Stimulated activated CD8-positive, alpha-beta memory T cell treated with anti-CD3 and anti-CD28 coated beads, Interleukin-12 subunit alpha, Interleukin-12 subunit beta, amount 100 ng/mL, for 24 hours (primary cell): ENCODE data around the gene SOWAHD.
"Not testable (repeated sequence)": the region's sequence is repeated elsewhere in the genome, so short reads cannot be mapped to it uniquely, and the experiment has no call there.

ENCODE experiments used
- DNase-seq: peaks from one replicate; pipeline ENCODE4 v3.0.0-alpha.2; 2020; ENCODE audit errors: extremely low read depth

Gene SOWAHD

GRCh38 chrX:119758731-119759247 is 401 bp downstream of the SOWAHD start:
- DNase-seq, result no peak

DNA sequence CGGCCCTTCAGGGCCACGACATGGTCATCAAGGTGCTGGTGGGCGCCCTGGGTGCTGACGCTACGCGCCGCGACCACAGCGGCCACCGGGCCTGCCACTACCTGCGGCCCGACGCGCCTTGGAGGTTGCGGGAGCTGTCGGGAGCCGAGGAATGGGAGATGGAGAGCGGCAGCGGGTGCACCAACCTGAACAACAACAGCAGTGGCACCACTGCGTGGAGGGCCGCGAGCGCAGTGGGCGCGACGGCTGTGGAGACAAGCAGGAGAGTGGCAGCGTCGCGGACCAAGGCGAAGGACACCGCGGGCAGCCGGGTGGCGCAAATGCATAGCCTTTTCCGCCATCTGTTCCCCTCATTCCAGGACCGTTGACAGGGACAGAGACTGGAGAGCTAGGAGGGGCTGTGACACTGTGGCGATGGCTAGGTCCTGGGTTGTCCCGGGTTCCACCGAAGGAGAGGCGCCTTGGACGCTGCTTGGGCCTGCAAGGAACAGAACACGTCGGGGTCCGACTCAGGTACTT is 919 bp downstream of the SOWAHD start:
- no peak for DNase-seq

DNA sequence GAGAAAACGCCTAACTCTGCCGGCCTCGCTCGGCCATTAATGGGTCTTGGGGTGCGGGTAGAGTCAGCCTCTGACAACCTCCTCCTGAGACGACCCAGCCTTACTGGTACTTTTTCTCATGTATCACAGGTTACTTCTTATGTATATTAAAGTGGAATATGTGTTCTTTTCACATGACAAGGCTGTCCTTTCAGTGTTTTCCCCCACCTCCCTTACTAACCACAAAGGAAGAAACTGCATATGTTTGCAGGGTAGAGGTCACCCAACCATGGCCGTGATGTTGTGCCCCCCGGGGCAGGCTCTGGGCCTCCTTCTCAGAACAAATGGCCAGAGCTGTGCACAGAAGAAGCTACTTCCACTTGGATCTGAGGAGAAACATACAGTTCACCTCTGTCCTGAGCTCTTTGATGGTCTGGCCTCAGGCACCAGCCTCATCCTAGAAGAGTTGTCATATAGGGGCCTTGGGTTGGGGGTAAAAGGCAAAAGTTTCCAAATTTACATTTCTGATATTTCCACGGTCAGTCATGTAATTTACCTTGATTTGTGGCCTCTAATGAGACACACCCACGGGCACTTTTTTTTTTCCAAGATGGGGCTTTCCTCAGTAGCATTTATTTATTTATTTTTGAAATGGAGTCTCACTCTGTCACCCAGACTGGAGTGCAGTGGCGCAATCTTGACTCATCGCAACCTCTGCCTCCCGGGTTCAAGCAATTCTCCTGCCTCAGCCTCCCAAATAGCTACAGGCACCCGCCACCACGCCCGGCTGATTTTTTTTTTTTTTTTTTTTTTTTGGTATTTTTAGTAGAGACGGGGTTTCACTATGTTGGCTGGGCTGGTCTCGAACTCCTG is 1.9 kb downstream of the SOWAHD start:
- no peak for DNase-seq

- DNase-seq, result no peak
Measured at GRCh38 chrX:119762718-119763117, 4.3 kb downstream of the SOWAHD start.

GRCh38 chrX:119763181-119763580 is 4.8 kb downstream of the SOWAHD start:
- DNase-seq, result no peak

DNA sequence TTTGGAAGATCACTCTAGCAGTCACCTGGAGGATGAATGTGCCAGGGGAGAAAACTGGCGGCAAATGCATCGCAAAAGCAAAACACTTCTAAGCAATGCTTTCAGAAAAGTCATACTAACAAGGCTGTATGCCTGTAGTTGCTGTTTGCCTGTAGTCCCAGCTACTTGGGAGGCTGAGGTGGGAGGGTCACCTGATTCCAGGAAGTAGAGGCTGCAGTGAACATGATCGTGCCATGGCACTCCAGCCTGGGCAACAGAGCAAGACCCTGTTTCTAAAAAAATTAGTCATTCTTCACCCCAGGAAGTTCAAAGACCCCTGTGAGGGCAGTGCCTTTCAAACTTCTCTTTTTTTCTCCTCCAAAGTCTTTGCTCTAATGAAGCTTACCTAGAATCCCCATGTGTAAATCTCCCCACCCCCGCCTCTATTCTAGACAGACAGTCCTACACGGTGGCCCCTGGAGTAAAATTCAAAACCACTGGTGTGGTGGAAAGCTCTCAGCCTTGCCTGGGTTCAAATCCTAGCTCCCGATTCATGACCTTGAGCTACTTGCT is 5.5 kb downstream of the SOWAHD start:
- no peak for DNase-seq

- DNase-seq, result not testable (repeated sequence)
Measured at GRCh38 chrX:119768436-119768835, 10.0 kb downstream of the SOWAHD start.

GRCh38 chrX:119769388-119769787 is 11.0 kb downstream of the SOWAHD start:
- not testable (repeated sequence) for DNase-seq

- no peak for DNase-seq
Measured at GRCh38 chrX:119775517-119776238, 17.3 kb downstream of the SOWAHD start.

DNA sequence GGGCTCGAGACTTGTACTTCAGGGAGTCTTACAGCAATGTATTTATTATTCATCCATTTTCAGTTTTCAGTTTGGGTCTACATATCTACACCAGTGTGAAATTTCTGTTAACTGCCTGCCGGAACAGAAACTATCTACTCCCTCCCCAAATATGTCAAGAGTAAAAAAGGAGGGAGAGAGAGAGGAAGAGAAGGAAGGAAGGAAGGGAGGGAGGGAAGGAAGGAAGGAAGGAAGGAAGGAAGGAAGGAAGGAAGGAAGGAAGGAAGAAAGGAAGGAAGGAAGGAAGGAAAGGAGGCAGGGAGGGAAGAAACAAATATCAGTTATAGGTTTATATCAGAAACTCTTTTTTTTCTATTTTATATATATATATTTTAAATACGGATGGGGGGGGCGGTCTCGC is 20.4 kb downstream of the SOWAHD start:
- no peak for DNase-seq

GRCh38 chrX:119783026-119783425 is 24.6 kb downstream of the SOWAHD start:
- no peak for DNase-seq

GRCh38 chrX:119784747-119785446 is 26.5 kb downstream of the SOWAHD start:
- DNase-seq, result no peak

DNA sequence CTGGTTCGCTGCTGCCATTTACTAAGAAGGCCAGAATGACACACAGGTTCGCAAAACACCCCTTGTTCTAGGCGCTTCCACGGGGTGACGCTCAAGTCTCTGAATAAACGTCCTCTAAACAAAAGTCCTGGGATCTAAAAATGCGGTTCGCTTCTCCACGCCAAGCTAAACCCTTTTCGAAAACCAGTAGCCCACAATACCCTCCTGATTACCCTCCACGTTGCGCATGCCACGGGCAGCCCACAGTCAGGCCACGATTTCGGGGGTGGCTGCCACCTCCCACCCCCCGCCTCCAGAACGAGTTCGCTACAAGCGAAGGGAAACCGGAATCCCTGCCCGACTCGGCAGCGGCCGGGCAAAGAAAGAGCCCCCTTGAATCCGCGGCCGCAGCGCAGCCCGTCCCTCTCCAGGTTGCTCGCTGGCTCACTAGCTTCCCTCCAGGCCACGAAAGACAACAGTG is 32.6 kb downstream of the SOWAHD start:
- DNase-seq, result peak; percentile 3

DNA sequence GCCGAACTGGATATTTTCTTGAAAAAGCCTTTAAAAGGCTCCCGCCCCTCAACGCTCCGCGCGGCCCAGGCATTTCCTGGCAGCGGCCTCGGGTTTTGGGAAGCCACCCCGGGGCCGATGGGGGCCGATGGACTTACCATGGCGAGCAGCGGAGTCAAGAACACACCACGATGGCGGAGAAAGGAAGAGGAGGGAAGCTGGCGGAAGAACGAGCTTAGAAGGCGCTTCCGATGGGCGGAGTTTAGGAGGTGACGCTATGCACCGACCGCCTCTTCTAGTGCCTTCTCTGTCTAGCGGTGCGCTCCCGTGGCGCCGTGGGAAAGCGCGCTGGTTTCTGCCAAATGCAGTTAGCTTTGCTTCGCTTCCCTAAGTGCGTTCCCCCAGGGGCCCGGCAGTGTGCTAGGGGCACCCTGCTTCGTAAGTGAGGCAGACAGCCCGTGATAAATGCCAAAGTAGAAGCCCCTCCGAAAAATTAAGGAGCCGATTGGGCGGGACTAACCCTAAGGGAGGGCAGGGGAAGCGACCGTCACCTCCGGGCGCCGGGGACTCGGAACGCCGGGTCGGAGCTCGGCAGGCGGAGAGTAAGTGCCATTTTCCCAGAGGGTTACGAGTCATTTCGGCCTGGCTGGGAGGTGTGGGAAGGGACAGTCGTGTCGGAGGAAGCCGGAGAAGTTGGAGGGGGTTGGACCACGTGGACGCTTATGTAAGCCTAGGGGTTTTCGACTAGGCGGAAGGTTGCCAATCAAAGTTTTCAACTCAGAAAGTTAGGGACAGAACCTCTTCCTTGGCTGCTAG is 33.2 kb downstream of the SOWAHD start, which contains the start of gene RPL39:
Gene RPL39, minus strand, starts transcription at position 194 of the 795 bp plus-strand sequence. Its CDS starts 54 bp downstream, at position 140.
- DNase-seq, result peak; percentile 52

DNA sequence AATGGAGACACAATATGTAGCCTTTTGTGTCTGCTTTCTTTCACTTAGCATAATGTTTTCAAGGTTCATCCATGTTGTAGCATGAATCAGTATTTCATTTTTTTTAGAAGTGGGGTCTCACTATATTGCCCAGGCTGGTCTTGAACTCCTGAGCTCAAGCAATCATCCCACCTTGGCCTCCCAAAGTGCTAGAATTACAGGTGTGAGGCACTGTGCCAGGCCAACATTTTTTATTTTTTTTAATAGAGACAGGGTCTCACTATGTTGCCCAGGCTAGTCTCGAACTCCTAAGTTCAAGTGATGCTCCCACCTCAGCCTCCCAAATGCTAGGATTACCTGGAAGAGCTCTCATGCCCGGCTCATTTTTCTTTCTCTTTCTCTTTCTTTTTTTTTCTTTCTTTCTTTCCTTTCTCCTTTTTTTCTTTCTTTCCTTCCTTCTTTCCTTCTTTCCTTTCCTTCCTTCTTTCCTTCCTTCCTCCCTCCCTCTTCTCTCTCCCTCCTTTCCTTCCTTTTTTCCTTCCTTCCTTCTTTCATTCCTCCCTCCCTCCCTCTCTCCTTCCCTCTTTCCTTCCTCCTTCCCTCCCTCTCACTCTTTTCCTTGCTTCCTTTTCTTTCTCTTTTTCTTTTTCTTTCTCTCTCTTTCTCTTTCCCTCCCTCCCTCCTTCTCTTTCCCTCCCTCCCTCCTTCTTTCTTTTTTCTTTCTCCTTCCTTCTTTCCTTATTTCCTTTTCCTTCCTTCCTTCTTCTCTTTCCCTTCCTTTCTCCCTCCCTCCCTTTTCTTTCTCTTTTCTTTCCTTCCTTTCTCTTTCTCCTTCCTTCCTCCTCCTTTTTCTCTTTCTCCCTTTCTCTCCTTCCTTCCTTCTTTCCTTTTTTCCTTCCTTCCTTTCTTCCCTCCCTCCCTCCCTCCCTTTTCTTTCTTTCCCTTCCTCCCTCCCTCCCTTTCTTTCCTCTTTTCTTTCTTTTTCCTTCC is 43.1 kb downstream of the SOWAHD start:
- no peak for DNase-seq

DNA sequence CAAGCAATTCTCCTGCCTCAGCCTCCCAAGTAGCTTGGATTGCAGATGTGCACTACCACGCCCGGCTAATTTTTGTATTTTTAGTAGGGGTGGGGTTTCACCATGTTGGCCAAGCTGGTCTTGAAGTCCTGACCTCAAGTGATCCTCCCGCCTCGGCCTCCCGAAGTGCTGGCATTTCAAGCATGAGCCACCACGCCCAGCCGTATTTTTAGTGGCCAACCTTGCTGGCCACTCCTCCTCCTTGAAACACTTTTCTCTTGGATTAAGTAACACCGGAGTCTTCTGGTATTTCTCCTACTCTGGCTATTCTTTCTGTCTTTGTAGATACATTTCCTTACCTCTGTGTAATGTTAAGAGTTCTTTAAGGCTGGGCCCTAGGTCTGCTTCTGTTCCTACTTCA is 44.2 kb downstream of the SOWAHD start:
- DNase-seq, result no peak

- DNase-seq, result not testable (repeated sequence)
Measured at GRCh38 chrX:119808461-119808860, 50.1 kb downstream of the SOWAHD start.

GRCh38 chrX:119809185-119809666 is 50.8 kb downstream of the SOWAHD start:
- DNase-seq, result no peak
